T-helper 1 cell treated with Interleukin-12 subunit alpha and Interleukin-12 subunit beta and Interleukin-4 antibody, amounts not matched to agents 30 ng/mL and 1 ng/mL, for 36 hours (primary cell): ENCODE measurements around the gene ARSI. TPM values are rescaled to one million over a fixed set of nuclear protein-coding genes. Genes with fewer than 3 reads are reported as not detected.

Experiments
- intact Hi-C: fragments of 100-400 bp; cut with micrococcal nuclease; formaldehyde crosslinking; loops from one replicate; pipeline ENCODE4 v1.15.1; 2024
- total RNA-seq: library from RNA; stranded (reverse); gene quantifications from 2 replicates; pipeline ENCODE4 v1.2.3, GENCODE V29; 2022

Gene ARSI
- total RNA-seq, 1 donor from 2014 or later, result not detected

GRCh38 chr5:150295172-150295634 lies 7.5 kb downstream of the ARSI start:
- intact Hi-C loops, result no loop called here

GRCh38 chr5:150294551-150295071 lies 8.1 kb downstream of the ARSI start:
- intact Hi-C loops, result no loop called here

- intact Hi-C loops, result no loop called here
These were observed 9.4 kb downstream of the ARSI start for GRCh38 chr5:150293091-150293941.

GRCh38 chr5:150291388-150292385 lies 11.0 kb downstream of the ARSI start:
- intact Hi-C loops, result no loop called here

- intact Hi-C loops, result no loop called here
These were observed 12.9 kb downstream of the ARSI start, which contains the start of gene CAMK2A for GRCh38 chr5:150289551-150290390. Gene CAMK2A, minus strand, starts transcription at chr5:150289773. Its CDS starts 148 bp downstream, at chr5:150289625.

GRCh38 chr5:150288791-150289190 lies 13.9 kb downstream of the ARSI start:
- intact Hi-C loops, result no loop called here

- intact Hi-C loops, result no loop called here
These were observed 14.3 kb downstream of the ARSI start for GRCh38 chr5:150288361-150288760.

GRCh38 chr5:150286820-150287219 lies 15.9 kb downstream of the ARSI start:
- intact Hi-C loops, result no loop called here

- intact Hi-C loops, result no loop called here
These were observed 17.6 kb downstream of the ARSI start for GRCh38 chr5:150285114-150285513.

- intact Hi-C loops, result no loop called here
These were observed 18.4 kb downstream of the ARSI start for GRCh38 chr5:150284311-150284710.

- intact Hi-C loops, result no loop called here
These were observed 18.8 kb downstream of the ARSI start for GRCh38 chr5:150283904-150284303.

- intact Hi-C loops, result no loop called here
These were observed 20.7 kb downstream of the ARSI start for GRCh38 chr5:150281987-150282386.

GRCh38 chr5:150279330-150280020 lies 23.2 kb downstream of the ARSI start:
- intact Hi-C loops, result no loop called here

- intact Hi-C loops, result no loop called here
These were observed 23.8 kb downstream of the ARSI start for GRCh38 chr5:150278916-150279315.

GRCh38 chr5:150278046-150278730 lies 24.5 kb downstream of the ARSI start:
- intact Hi-C loops, result no loop called here

GRCh38 chr5:150277043-150277442 lies 25.7 kb downstream of the ARSI start:
- intact Hi-C loops, result no loop called here

- intact Hi-C loops, result loop anchor here (5.0 kb wide), 1 partner anchor 67 kb away; no protein-coding TSS in a partner anchor
These were observed 27.9 kb downstream of the ARSI start for GRCh38 chr5:150274811-150275210.

- intact Hi-C loops, result loop anchor here (1.0 to 5.0 kb wide), 2 partner anchors 70 to 164 kb away; no protein-coding TSS in a partner anchor
These were observed 30.2 kb downstream of the ARSI start for GRCh38 chr5:150272531-150272930.

GRCh38 chr5:150271923-150272322 lies 30.8 kb downstream of the ARSI start:
- intact Hi-C loops, result loop anchor here (1.0 to 5.0 kb wide), 2 partner anchors 70 to 164 kb away; no protein-coding TSS in a partner anchor
